Fibroblast of skin of scalp (primary cell): Measurements from ENCODE around the gene COL4A2.
A peak's percentile ranks its signal among the peaks of the same experiment; 100 is the strongest.
"Not testable (repeated sequence)": the region's sequence is repeated elsewhere in the genome, so short reads cannot be mapped to it uniquely, and the experiment has no call there.

ENCODE experiments used
- DNase-seq: peaks from one replicate; pipeline ENCODE4 v3.0.0-alpha.2; 2013

The COL4A2 gene

DNA sequence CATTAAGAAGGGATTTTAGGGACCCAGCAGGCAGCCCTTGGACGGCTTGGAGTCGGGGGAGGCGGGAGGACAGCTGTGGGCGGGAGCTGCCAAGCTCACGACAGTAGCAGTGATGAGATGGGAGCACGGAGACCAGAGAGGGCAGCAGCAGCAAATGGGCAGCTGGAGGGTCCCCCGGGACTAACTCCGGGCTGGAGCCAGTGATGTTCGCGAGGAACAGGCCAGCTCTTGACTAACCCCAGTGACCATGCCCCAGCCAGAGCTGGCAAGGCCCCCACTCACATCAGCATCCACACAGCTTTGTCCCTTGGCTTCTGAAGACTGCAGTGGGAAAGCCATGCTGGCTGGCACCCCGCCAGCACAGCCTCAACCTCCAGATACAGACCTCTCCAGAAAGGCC is 172.6 kb downstream of the COL4A2 start:
- DNase-seq, result no peak

DNA sequence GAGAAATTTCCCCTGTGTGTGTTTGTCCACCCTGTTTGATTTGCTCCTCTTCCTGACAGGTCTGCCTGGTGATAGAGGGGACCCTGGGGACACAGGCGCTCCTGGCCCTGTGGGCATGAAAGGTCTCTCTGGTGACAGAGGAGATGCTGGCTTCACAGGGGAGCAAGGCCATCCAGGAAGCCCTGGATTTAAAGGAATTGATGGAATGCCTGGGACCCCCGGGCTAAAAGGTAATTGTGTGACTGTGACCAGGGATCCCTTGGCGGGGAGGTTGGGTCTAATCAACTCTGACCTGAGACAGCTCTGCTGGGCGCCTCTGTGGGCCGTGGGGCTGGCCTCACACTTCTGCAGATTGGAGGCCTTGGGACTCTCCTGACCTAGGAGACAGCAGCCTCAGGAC is 173.1 kb downstream of the COL4A2 start:
- DNase-seq, result no peak

DNA sequence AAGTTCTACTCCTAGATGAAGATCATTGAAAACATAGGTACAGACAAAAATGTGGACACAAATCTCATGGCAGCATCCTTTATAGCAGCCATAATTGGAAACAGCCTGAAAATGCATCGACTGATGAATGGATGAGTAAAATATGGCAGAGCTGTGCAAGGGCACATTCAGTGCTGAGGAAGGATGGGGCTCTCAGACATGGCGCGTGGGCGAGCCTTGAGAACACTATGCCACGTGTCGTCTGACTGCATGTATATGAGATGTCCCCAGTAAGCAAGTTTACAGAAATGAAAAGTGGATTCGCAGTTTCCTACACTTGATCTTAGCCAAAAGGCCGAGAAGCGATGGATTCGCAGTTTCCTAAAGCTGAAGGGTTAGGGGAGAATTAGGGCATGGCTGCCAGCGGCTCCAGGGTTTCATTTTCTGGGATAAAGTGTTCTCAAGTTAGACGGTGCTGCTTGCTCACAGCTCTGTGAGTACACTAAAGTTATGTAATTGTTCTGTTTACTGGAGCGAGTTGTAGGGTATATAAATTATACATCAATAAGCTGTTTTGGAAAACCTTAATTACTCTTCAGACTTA is 176.4 kb downstream of the COL4A2 start:
- DNase-seq, result no peak

DNA sequence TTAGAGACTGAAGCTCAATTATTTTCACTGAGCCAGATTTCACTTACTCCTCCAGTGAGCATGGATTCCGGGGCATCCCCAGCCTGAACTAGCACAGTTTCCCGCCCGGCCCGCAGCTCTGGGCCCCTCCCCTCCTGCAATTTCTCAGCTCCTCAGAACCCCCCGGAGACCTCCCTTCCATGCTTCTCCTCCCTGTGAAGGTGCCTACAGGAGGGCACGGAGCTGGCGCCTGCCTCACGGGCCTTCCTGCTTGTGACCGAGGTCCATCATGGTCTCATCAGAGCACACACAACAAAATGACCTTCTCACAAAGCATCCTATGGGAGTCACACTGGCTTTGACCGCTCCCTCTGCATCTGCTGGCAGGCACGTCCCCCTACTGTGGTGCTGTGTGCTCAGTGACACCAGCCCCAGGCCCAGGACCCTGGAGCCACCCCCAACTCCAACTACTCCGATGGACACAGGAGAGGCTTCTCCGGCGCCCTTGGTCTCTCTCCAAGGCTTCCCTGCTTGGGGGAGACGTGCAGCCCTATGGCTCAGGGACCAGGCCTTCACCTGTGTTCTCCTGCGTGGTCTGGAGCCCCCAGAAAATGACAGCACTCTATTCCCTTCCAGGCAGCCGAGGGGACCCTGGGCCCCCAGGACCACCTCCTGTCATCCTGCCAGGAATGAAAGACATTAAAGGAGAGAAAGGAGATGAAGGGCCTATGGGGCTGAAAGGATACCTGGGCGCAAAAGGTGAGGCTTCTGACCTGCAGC is 177.4 kb downstream of the COL4A2 start:
- no peak for DNase-seq

DNA sequence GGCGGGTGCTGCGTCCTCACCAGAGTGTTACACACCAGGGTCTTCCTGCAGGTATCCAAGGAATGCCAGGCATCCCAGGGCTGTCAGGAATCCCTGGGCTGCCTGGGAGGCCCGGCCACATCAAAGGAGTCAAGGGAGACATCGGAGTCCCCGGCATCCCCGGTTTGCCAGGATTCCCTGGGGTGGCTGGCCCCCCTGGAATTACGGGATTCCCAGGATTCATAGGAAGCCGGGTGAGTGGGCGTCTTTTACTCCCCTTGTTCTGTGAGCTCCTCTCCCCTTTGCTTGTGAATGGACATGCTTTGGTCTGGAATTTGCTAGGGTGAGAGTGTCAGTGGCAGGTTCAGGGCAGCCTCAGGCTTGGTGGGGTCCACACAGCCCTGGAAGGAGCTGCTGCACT is 178.5 kb downstream of the COL4A2 start:
- DNase-seq, result peak; percentile 57

DNA sequence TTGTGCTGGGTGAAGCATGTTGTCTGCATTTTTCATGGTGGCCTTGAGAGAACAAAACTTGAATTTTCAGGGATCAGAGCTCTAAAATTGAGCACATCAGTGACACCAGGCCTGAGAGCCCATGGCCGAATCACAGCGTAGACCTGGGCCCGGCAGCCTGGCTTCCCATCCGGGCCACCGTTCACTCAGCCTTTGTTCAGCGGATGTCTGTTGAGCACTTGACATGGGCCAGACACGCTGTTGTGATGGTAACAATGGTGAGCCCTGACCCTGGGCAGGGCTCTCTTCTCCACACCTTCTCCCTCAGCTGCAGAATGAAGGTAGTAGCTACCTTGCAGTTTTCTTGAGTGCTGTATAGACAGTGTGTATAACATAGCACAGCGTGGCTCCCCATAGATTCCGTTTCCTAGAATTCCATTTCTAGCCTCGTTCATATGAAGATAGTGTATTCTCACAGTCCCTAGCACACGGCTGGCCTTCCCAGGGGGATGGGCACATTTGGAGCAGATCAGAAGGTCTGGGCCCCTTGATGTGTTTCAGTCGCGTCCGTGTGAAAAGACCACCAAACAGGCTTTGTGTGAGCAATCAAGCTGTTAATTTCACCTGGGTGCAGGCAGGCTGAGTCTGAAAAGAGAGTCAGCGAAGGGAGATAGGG is 179.1 kb downstream of the COL4A2 start:
- no peak for DNase-seq

DNA sequence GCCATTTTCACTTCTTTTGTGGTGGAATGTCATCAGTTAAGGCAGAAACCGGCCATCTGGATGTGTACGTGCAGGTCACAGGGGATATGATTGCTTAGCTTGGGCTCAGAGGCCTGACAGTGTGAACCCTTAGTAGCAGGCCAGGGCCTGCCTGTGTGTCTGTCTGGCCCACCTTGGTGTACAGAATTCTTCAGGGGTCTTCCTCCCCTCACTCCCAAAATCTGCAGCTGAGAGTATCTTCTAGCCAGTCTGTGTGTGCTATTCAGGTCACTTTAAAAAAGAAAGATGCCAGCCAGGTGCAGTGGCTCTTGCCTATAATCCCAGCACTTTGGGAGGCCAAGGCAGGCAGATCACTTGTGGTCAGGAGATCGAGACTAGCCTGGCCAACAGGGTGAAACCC is 179.8 kb downstream of the COL4A2 start:
- not testable (repeated sequence) for DNase-seq

DNA sequence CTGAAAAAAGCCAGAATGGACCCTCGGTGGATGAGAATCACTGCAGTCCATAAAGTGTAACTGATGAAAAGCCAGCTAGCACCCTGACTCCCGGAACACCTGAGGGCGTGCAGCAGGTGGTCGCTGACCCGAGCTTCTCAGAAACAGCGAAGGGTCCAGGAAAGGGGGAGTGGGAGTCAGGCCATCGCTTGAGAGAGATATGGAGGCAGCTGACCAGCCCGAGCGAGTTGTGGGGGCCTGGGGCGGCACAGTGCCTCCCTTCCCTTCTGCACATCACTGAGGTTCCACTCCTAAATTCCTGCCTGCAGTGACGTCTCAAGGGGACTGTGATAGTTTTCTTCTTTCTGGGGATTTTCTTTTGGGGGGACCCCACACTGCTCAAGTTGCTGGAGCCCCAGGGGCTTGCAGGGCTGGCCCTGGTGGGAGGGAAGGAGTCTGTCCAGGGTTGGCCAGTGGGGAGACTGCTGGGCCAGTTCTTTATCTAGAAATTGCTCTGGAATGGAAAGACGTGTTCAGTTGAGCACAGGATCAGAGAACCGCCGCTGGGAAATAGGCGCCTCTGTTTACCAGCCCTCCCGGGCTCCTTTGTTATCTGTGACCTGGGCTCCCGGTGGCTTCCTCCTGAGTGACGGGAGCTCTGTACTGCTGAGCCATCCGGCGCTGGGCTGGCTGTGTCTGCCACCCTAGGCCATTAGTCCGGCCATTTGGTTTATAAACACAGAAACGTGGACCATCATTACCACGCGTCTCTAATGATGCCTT is 183.1 kb downstream of the COL4A2 start:
- DNase-seq, result no peak

DNA sequence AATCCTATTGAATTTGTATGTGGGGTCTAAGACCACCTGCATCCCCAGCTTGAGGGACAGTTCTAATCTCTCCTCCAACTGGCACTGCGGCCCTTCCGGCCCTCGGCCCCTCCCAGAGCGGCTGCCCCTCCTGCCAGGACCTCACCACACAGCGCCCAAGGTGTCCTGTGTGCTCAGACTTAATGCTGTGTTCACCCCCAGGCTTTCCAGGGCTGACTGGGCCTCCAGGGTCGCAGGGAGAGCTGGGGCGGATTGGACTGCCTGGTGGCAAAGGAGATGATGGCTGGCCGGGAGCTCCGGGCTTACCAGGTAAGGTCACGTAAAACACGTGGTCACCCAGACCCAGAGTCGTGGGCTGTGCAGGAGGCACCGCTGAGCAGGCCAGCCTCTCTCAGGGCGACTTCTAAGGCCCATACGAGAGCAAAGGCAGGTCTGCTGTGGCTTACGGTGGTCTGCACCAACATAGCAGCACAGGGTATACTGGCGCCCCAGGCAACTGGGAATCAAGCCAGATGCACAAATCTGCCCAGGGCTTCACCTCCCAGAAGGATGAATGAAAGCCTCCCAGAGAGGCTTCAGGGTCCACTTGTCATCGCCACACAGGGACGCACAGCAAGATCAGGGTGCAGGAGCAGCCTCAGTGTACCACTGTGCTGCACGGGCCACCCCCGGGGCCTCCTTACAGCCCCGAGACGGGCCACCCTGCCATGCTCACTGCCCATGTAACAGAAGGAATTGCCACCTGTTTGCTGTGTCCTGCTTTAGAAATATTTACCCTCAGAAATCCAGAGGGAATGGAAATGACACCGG is 185.0 kb downstream of the COL4A2 start:
- no peak for DNase-seq

DNA sequence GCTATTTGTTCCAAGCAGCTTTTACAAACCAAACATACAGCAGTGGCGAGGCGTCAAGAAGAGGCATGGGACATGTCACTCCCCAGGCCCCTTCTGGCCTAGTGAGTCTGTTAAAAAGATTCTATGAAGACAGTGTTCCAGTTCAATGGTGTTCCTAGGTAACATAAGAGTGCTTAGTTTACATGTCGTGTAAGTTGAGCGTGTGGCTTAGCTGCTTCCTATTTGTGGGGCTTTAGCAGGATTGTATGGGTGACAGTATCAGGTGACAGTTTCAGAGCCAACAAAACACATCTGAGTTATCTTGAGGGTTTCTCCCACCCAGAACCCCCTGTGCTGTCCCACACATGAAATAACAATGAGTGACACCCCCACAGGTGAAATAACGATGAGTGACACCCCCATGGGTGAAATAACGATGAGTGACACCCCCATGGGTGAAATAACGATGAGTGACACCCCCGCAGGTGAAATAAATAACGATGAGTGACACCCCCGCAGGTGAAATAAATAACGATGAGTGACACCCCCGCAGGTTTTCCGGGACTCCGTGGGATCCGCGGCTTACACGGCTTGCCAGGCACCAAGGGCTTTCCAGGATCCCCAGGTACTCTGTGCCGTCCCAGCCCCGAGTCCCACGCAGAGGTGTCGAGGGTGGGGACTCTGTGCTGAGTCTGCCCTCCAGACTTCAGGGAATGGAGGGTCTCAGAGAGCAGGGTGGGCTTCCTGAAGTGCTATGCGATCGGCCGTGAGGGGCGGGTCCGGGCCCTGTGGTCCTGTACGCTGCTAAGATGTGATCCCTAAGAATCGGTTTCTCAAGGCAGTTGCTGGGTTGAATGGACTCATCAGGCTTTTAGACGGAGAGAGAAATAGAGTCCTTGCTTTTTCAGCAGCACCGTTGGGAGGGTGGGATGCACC is 185.9 kb downstream of the COL4A2 start:
- no peak for DNase-seq

DNA sequence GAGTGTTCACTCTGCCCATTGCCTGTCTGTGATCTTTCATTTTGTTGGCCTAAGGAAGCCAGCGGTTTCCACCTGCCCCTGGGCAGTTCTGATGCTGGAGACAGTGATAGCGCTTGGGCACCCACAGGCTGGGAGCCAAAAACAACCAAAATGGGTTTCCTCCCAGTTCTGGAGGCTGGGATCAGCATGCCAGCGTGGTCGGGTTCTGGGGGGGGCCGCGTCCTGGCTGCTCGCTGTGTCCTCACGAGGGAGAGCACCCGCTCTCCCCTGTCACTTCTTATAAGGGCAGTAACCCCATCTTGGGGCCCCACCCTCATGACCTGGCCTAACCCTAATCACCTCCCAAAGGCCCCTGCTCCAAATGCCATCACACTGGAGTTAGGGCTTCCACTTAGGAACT is 186.5 kb downstream of the COL4A2 start:
- DNase-seq, result no peak

DNA sequence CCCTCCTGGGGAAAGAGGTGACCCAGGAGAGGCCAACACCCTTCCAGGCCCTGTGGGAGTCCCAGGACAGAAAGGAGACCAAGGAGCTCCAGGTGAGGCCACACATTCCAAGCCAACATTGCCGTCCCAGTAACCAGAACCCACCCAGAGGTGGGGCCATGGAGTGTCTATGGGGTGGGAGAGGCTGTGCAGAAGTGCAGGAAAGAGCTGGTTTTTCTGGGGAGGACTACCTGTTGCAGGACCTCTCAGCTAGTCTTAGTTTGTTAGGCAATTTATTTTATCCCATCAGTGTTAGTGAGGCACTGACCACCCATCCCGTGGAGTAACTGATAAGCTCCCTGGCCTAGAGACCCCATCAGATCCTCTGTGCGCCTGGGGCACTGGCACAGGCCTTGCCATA is 188.3 kb downstream of the COL4A2 start:
- no peak for DNase-seq

DNA sequence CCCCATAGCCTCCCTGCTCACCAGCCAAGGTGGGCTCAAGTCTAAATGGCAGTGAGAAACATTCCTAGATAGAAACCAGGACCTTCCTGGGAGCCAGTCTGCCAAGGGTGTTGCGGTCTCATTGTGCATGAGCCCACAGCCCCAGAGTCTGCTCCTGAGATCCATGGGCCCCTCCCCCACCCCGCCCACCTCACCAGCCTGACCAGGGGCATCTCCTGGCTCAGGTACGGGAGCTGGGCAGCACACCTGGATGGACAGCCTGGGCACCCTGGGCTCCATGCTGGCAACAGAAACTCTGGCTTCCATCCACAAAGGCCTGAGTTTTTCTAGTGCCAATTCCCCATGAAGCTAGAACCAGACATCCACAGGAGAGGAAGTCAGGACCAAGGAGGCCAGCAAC is 188.8 kb downstream of the COL4A2 start:
- DNase-seq, result no peak

DNA sequence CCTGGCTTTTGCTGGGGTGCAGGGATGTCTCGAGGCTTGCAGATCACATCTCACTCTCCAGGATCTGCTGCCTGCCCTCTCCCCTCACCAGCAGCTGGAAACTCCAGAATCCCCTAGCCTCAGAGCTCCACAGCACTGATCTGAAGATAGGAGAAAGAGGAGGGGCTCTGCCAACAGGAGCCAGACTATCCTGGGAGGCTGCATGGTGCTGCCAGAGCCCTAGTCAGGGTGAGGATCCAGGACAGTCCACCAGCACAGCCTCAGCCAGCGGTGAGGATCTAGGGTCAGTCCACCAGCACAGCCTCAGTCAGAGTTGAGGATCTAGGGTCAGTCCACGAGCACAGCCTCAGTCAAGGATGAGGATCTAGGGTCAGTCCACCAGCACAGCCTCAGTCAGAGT is 189.2 kb downstream of the COL4A2 start:
- DNase-seq, result no peak

DNA sequence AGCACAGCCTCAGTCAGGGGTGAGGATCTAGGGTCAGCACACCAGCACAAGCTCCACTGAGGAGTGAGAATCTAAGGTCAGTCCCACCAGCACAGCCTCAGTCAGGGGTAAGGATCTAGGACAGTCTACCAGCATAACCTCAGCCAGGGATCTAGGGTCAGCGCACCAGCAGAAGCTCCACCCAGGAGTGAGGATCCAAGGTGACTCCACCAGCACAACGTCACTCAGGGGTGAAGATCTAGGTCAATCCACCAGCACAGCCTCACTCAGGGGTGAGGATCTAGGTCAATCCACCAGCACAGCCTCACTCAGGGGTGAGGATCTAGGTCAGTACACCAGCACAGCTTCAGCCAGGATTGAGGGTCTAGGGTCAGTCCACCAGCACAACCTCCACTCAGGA is 189.9 kb downstream of the COL4A2 start:
- DNase-seq, result no peak

DNA sequence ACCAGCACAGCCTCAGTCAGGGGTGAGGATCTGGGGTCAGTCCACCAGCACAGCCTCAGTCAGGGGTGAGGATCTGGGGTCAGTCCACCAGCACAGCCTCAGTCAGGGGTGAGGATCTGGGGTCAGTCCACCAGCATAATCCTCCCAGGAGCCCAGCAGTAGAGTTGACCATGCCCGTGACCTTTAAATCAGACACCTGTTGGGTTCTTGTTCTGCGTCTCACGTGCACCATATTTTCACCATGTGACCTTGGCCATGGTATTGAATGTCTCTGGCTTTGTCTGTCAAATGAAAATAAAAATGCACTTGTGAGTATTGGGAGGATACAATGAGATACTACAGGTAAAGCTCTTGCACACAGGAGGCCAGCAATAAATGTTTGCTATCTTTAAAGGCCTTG is 190.8 kb downstream of the COL4A2 start:
- not testable (repeated sequence) for DNase-seq

DNA sequence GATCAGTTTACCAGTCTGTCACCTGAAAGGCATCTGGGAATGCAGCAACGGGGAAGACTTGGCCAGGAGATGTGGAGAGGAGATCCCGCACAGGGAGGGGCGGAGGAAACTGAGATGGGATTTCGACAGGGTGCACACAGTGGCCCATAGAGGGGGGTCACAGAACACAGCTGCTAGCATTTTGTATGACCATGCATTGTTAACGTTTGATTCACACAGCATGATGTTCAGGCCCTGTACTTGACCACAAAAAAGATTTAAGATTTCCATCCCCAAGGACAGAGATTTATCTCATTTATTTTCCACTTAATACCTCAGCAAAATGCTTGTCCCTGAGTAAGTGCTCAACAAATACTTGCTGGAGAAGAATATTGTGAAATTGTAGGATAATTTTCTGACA is 191.2 kb downstream of the COL4A2 start:
- no peak for DNase-seq

DNA sequence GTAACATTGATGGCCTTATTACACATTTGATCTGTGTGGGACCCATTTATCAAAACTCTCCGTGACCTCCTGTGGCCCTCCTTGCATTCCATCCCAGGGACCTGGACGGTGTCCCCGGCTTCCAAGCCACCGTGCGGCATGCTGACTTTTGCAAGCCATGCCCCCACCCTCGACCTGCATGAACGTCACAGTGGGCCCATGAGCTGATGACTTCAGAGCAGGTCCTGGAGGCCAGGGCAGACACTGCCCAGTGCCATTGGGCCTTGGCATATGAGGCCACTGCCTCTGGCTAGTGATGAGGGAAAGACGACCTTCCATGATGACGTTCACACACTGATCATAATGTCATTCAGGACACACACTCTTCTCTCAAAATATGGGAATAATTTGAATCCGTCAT is 191.7 kb downstream of the COL4A2 start:
- DNase-seq, result no peak

DNA sequence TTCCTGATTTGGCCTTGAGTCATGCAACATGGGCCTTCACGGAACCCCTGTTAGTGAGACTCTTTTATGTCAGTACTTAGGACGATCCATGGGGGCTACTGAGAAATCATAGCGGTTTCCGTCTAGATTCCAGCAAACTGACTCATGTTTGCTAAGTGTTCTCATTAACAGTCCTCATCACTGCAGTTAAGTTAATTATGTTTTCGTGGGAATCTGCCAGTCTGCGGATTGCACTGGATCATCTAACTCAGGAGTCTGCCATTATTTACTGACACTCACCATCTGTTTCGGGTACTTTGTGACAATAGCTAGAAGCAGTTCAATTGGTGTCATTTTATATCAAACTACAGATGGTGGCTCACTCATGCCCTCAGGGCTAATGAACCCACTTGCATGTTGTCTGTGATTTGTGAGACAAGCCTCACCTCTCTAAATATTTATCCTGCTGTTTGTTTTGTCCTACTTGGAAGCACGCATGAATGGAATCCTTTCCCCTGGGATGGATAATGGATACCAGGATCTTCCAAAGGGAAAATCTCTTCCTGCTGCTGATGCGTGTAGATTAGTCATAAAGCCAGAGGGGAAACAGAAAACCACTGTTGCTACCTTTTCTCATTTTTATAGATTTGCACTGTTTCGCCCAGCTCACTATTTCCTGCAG is 192.7 kb downstream of the COL4A2 start:
- DNase-seq, result peak; percentile 82

DNA sequence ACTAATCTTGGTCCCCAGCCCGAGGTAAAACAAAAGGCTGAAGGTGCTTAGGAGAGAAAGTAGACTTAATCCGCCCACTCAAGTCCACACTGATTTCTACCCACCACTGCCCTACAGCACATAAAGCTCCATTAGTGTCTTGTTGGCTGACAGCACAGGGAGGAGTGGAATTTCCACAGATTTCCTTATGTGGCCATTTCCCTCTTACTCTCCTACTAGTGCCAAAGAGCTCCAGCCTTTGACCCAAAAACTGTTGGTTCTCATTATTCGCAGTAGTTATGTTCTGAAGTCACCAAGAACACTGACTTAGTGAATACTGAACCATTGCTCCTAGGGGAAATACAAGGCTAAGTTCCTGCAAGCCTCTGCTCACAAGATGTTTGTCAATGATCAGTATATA is 193.3 kb downstream of the COL4A2 start:
- DNase-seq, result no peak

DNA sequence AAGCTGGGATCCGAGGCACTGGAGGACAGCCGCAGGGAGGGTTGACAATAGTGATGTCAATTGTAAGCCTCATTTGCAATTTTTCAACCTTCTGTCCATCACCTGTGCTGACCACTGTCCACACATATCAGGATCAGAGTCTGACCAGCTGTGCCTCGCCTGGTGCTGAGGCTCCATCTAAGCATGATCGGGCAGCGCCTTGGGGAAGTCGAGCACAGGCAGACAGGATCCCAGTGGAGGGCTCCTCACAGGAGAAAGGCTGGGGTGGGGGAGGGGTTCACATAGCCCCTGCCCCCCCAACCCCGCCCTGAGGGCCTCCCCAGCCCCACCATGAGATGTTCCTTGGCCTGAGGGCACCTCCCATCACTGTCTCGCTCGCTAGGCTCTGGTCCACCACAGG is 194.1 kb downstream of the COL4A2 start:
- DNase-seq, result no peak
